ENCODE measurements around the gene PROSER3. TPM values are rescaled to one million over a fixed set of nuclear protein-coding genes. Genes with fewer than 3 reads are reported as not detected.
A peak's percentile ranks its signal among the peaks of the same experiment; 100 is the strongest.

The PROSER3 gene
- total and polyA plus RNA-seq, 9 donors, result 3.9 to 14.6 (median 11.1) TPM

- DNase-seq, result peak; percentile 76
- WGBS (ENCODE audit: insufficient coverage), result under 1% methylated on average over 45 of the region's 52 CpGs
- peaks cover 19% of the 10 kb centered on the region for H3K4me1 ChIP-seq (ENCODE audit: control insufficient read depth, insufficient read depth, low read length)
- peak overlapping the region; percentile 90 for H3K27ac ChIP-seq (ENCODE audit: low read length)
- H3K36me3 ChIP-seq (ENCODE audit: control insufficient read depth, insufficient read depth, low read length), result peaks cover 16% of the 10 kb centered on the region
- peak overlapping the region; percentile 93 for H3K4me3 ChIP-seq (ENCODE audit: low read length)
- no peaks in the 10 kb centered on the region for H3K27me3 ChIP-seq (ENCODE audit: control insufficient read depth, insufficient read depth, low read length)
- H3K9me3 ChIP-seq (replicated peaks; ENCODE audit: control insufficient read depth, low read depth, low read length), result no peaks in the 10 kb centered on the region
Observed at GRCh38 chr19:35715981-35716800, 41.8 kb upstream of the PROSER3 start.

GRCh38 chr19:35716801-35717664, 40.9 kb upstream of the PROSER3 start:
- peak overlapping the region; percentile 90 for H3K27ac ChIP-seq (ENCODE audit: low read length)
- under 1% methylated on average over 70 of the region's 77 CpGs for WGBS (ENCODE audit: insufficient coverage)

GRCh38 chr19:35717665-35718344, 40.2 kb upstream of the PROSER3 start, which contains the start of gene KMT2B:
KMT2B (plus strand) TSS chr19:35718003; CDS start chr19:35718019, 16 bp downstream.
- peaks cover 32% of the 10 kb centered on the region for H3K36me3 ChIP-seq (ENCODE audit: control insufficient read depth, insufficient read depth, low read length)
- H3K4me1 ChIP-seq (ENCODE audit: control insufficient read depth, insufficient read depth, low read length), result peaks cover 19% of the 10 kb centered on the region
- no peaks in the 10 kb centered on the region for H3K9me3 ChIP-seq (replicated peaks; ENCODE audit: control insufficient read depth, low read depth, low read length)
- no peaks in the 10 kb centered on the region for H3K27me3 ChIP-seq (ENCODE audit: control insufficient read depth, insufficient read depth, low read length)
- WGBS (ENCODE audit: insufficient coverage), result under 1% methylated on average over 84 of the region's 109 CpGs
- no peak for DNase-seq
- H3K4me3 ChIP-seq (ENCODE audit: low read length), result peak within 1 kb of the TSS; percentile 93
- H3K27ac ChIP-seq (ENCODE audit: low read length), result peak within 1 kb of the TSS; percentile 90

More at GRCh38 chr19:35716801-35717664, 40.9 kb upstream of the PROSER3 start:
- Histone ChIP-seq H3K4me3 (ENCODE audit: low read length) (peak overlapping the region; percentile 93), H3K4me1 (ENCODE audit: control insufficient read depth, insufficient read depth, low read length) (peaks cover 19% of the 10 kb centered on the region), H3K27me3 (ENCODE audit: control insufficient read depth, insufficient read depth, low read length) (no peaks in the 10 kb centered on the region), H3K9me3 (replicated peaks; ENCODE audit: control insufficient read depth, low read depth, low read length) (no peaks in the 10 kb centered on the region), H3K36me3 (ENCODE audit: control insufficient read depth, insufficient read depth, low read length) (peaks cover 24% of the 10 kb centered on the region)
- DNase-seq, result peak; percentile 99

GRCh38 chr19:35718345-35719041, 39.5 kb upstream of the PROSER3 start:
- peak overlapping the region; percentile 62 for H3K27ac ChIP-seq (ENCODE audit: low read length)
- peaks cover 19% of the 10 kb centered on the region for H3K4me1 ChIP-seq (ENCODE audit: control insufficient read depth, insufficient read depth, low read length)
- DNase-seq, result no peak
- peak overlapping the region; percentile 86 for H3K4me3 ChIP-seq (ENCODE audit: low read length)
- no peaks in the 10 kb centered on the region for H3K9me3 ChIP-seq (replicated peaks; ENCODE audit: control insufficient read depth, low read depth, low read length)
- H3K27me3 ChIP-seq (ENCODE audit: control insufficient read depth, insufficient read depth, low read length), result no peaks in the 10 kb centered on the region
- H3K36me3 ChIP-seq (ENCODE audit: control insufficient read depth, insufficient read depth, low read length), result peaks cover 39% of the 10 kb centered on the region
- under 1% methylated on average over 36 of the region's 42 CpGs for WGBS (ENCODE audit: insufficient coverage)

GRCh38 chr19:35719402-35720162, 38.4 kb upstream of the PROSER3 start:
- WGBS (ENCODE audit: insufficient coverage), result 85% methylated on average over 25 of the region's 32 CpGs
- H3K27me3 ChIP-seq (ENCODE audit: control insufficient read depth, insufficient read depth, low read length), result no peaks in the 10 kb centered on the region

GRCh38 chr19:35720163-35720524, 37.8 kb upstream of the PROSER3 start:
- no peak overlapping the region for H3K27ac ChIP-seq (ENCODE audit: low read length)
- H3K4me1 ChIP-seq (ENCODE audit: control insufficient read depth, insufficient read depth, low read length), result peaks cover 19% of the 10 kb centered on the region
- peaks cover 55% of the 10 kb centered on the region for H3K36me3 ChIP-seq (ENCODE audit: control insufficient read depth, insufficient read depth, low read length)
- WGBS (ENCODE audit: insufficient coverage), result 90% methylated on average over 9 of the region's 9 CpGs
- no peaks in the 10 kb centered on the region for H3K27me3 ChIP-seq (ENCODE audit: control insufficient read depth, insufficient read depth, low read length)
- H3K4me3 ChIP-seq (ENCODE audit: low read length), result no peak overlapping the region
- no peak for DNase-seq
- H3K9me3 ChIP-seq (replicated peaks; ENCODE audit: control insufficient read depth, low read depth, low read length), result no peaks in the 10 kb centered on the region

More at GRCh38 chr19:35719402-35720162, 38.4 kb upstream of the PROSER3 start:
- H3K27ac ChIP-seq (ENCODE audit: low read length), result no peak overlapping the region
- no peaks in the 10 kb centered on the region for H3K9me3 ChIP-seq (replicated peaks; ENCODE audit: control insufficient read depth, low read depth, low read length)
- H3K36me3 ChIP-seq (ENCODE audit: control insufficient read depth, insufficient read depth, low read length), result peaks cover 49% of the 10 kb centered on the region
- H3K4me3 ChIP-seq (ENCODE audit: low read length), result peak overlapping the region; percentile 86
- DNase-seq, result no peak
- peaks cover 19% of the 10 kb centered on the region for H3K4me1 ChIP-seq (ENCODE audit: control insufficient read depth, insufficient read depth, low read length)

- Histone ChIP-seq H3K4me1 (ENCODE audit: control insufficient read depth, insufficient read depth, low read length) (peaks cover 18% of the 10 kb centered on the region), H3K27ac (ENCODE audit: low read length) (no peak overlapping the region), H3K36me3 (ENCODE audit: control insufficient read depth, insufficient read depth, low read length) (peaks cover 60% of the 10 kb centered on the region), H3K4me3 (ENCODE audit: low read length) (no peak overlapping the region), H3K9me3 (replicated peaks; ENCODE audit: control insufficient read depth, low read depth, low read length) (no peaks in the 10 kb centered on the region), H3K27me3 (ENCODE audit: control insufficient read depth, insufficient read depth, low read length) (no peaks in the 10 kb centered on the region)
- 90% methylated on average over 14 of the region's 17 CpGs for WGBS (ENCODE audit: insufficient coverage)
- DNase-seq, result no peak
Observed at GRCh38 chr19:35720648-35721047, 37.3 kb upstream of the PROSER3 start.

- peaks cover 67% of the 10 kb centered on the region for H3K36me3 ChIP-seq (ENCODE audit: control insufficient read depth, insufficient read depth, low read length)
- WGBS (ENCODE audit: insufficient coverage), result 87% methylated on average over 9 of the region's 16 CpGs
- H3K4me1 ChIP-seq (ENCODE audit: control insufficient read depth, insufficient read depth, low read length), result peaks cover 11% of the 10 kb centered on the region
- H3K27ac ChIP-seq (ENCODE audit: low read length), result no peak overlapping the region
- no peaks in the 10 kb centered on the region for H3K9me3 ChIP-seq (replicated peaks; ENCODE audit: control insufficient read depth, low read depth, low read length)
- no peak overlapping the region for H3K4me3 ChIP-seq (ENCODE audit: low read length)
- no peaks in the 10 kb centered on the region for H3K27me3 ChIP-seq (ENCODE audit: control insufficient read depth, insufficient read depth, low read length)
- no peak for DNase-seq
Observed at GRCh38 chr19:35721374-35721773, 36.6 kb upstream of the PROSER3 start.

- Histone ChIP-seq H3K27ac (ENCODE audit: low read length) (no peak overlapping the region), H3K9me3 (replicated peaks; ENCODE audit: control insufficient read depth, low read depth, low read length) (no peaks in the 10 kb centered on the region), H3K36me3 (ENCODE audit: control insufficient read depth, insufficient read depth, low read length) (peaks cover 76% of the 10 kb centered on the region), H3K4me3 (ENCODE audit: low read length) (no peak overlapping the region), H3K27me3 (ENCODE audit: control insufficient read depth, insufficient read depth, low read length) (no peaks in the 10 kb centered on the region), H3K4me1 (ENCODE audit: control insufficient read depth, insufficient read depth, low read length) (peaks cover 11% of the 10 kb centered on the region)
- DNase-seq, result no peak
- WGBS (ENCODE audit: insufficient coverage), result 95% methylated on average over 14 of the region's 14 CpGs
Observed at GRCh38 chr19:35722461-35722860, 35.5 kb upstream of the PROSER3 start.

All from muscle of leg (tissue), 11 donors.